ENCODE results near the gene C1orf53.

DNA sequence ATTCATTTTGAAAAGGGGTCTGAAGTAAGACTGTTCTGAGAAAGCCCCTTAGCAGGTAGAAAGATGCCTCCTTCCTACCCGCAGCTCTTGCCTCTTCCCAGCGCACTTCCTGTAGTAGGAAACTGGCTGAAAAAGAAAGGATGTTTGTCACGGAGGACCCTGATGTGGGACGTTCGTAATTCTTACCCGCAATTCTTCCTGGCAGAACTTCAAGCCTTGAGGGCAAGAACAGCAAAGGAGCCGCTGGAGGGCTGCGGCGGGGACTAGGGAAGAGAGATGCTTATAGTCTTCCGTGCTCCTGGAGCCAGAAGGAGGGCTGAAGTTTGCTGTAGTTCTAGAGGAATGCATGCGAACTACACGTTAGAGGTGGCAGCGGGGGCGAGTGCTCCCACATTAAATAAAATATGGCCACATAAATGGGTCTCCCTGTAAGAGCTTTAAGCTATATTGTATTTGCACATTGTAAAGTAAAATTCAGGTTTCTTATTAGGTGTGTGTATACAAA lies 6.3 kb downstream of the C1orf53 start:
- no peak for TF ChIP-seq CTCF (IDR thresholded peaks at IDR 0.05; ENCODE audit: low read depth, low read length)
- no peak for TF ChIP-seq EZH2phosphoT487 (IDR thresholded peaks at IDR 0.05; ENCODE audit: low read depth)
